Skin epidermis (tissue), 12 donors: ENCODE results near the gene HSF4.

ENCODE experiments used
- H3K27ac ChIP-seq, 21 experiments: fragments of 200-600 bp; sonication (generic) in 11 of 21; one replicate each; pipeline ENCODE4 v1.5.0; 2020; ENCODE audit warnings: mild to moderate bottlenecking in 3 of 21, inconsistent platforms in 2 of 21, moderate library complexity in 2 of 21
- H3K4me3 ChIP-seq, 7 experiments: fragments of 200-600 bp; sonication (generic) in 2 of 7; one replicate each; pipeline ENCODE4 v1.5.0; 2020; ENCODE audit warnings: inconsistent platforms in 2 of 7, mild to moderate bottlenecking in 2 of 7, moderate library complexity in 1 of 7

HSF4 gene

DNA sequence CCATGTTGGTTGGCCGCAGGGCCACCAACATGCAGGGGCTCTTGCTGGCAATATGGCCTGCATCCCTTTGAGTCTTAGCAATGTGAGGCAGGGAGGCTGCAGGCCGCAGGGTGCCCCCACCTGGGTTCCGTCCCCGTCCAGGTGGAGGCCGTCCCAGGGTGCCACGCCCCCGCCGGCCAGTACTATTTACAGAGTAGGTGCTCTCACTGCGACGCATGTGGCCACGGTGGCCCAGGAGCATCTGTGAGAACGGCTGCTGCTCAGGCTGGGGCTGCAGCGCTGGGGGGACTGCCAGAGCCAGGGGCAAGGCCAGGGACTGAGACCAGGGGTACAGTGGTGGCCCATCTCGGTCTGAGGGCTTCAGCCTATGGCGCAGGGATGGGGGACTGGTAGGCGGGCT is 15.6 kb downstream of the HSF4 start:
- Histone ChIP-seq H3K4me3 (no peak overlapping the region), H3K27ac (no peak overlapping the region)

DNA sequence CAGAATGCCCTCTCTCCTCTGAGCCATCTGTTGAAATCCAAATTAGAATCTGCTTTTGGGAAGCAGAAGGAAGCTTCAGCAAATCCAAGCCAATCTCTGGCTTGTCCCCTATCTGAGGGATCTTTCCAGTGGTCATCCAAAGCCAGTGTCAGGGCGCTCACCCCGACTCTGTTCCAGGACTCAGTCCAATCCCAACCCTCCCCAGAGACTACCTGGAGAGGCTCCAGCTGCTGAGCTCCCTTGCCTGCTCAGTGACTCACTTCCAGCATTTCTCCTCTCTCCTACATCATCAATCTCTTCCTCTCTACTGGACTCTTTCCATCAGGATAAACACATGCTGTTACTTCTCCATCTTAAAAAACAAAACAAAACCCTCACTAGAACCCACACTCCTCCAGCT is 16.8 kb downstream of the HSF4 start:
- Histone ChIP-seq H3K27ac (no peak overlapping the region), H3K4me3 (no peak overlapping the region)

DNA sequence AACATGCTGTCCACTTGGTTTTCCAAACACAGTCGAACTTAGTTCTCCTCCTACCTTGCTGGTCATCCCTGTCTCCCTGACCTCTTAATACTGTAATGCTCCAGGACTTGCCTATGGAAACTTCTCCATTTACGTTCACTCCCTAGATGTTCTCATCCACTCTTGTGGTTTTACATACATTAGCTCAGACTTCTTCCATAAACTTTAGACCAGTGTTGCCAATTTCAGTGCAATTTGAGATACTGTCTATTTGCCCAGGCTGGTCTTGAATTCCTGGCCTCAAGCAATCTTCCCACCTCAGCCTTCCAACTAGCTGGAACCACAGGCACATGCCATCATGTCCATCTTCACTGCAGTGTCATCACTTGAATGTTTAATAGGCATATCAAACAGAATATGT is 17.7 kb downstream of the HSF4 start:
- peak overlapping the region in 1 of 21 experiments; percentile 24 for H3K27ac ChIP-seq
- H3K4me3 ChIP-seq: no peak overlapping the region

DNA sequence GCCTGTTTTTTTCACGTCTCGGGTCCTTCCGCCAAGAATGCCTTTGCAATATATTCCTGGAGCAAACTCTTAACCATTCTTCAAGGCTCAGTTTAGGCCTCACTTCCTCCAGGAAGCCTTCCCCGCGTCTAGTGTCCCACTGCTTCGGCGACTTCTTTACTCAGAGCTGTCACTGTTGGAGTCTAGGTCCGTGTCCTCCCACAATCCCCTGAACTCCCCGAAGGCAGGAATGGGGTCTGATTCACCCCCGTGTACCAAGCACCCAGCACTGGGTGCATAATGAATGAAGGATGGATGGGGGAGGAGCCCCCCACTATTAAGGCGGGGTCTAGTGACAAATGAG is 18.7 kb downstream of the HSF4 start:
- H3K27ac ChIP-seq: peak overlapping the region in 18 of 21 experiments; percentile 24 to 99 (median 96)
- peak overlapping the region; percentile 64 to 81 (median 73) for H3K4me3 ChIP-seq

DNA sequence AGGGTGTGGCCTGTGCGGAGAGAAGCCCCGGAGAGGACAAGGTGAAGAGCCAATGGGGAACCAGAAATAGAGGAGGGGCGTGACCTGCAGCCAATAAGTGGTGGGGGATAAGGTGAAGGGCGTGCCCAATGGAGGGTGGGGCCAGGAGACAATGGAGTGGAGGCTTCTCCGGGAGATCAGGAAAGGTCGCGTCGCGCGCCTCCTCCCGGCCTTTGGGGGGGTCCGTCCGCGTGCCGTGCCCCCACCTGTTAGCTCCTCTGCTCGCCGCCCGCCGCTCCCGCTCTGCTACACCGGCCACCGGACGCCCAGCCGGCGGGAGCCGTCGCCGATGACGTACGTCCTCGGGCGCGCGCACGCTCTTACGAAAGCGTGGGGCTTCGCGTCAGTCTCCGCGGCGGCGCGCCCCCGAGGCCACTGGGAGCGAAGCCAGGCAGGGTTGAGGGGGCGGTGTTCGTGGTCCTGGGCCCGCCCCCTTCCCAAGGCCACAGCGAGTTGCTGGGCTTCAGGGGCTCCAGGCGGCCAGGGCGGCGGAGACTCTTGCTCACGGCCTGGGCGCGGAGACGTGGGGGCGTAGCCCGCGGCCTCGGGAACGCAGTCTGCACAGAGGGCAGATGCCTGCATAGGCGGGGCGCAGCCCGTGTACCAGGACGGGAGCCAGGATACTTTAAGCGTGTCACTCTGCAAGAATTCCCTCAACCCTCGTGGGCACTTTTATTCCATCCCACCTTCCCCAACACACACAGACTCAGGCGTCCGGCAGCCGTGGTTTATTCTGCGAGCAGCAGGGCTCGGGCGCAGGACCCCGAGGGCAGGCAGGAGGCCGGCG is 19.3 kb downstream of the HSF4 start, which contains the start of gene MATCAP1:
Gene MATCAP1 (minus strand): TSS at position 337 of the 826 bp plus-strand sequence. CDS start 3,353 bp downstream, outside the sequence.
- Histone ChIP-seq H3K4me3 (peak within 1 kb of the TSS; percentile 64 to 81 (median 73)), H3K27ac (peak within 1 kb of the TSS; percentile 58 to 99 (median 96))

DNA sequence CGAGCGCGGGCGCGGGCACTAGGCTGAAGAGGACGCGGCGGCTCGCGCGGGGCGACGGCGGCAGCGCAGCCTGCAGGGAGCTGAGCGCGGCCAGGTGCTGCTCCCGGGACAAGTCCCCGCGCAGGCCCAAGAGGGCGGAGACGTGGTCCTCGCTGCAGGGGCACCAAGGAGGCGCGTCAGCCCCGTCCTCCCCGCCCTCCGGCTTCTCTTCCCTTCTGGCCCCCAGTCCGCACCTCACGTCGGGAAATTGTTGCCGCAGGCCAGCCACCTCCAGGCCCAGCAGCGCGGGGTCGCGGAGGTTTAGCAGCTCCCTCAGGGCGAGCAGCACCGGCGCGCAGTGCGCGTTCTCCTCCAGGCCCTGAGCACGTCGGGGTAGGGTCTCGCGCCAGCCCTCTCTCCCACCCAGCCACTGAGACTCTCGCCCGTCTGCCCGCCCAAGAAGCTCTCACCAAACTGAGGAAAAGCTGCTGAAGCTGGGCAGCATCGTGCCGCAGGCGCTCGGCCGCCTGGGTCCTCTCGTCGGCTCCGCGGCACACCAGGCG is 20.0 kb downstream of the HSF4 start:
- peak overlapping the region; percentile 64 to 81 (median 73) for H3K4me3 ChIP-seq
- H3K27ac ChIP-seq: peak overlapping the region in 19 of 21 experiments; percentile 89 to 99 (median 96)

DNA sequence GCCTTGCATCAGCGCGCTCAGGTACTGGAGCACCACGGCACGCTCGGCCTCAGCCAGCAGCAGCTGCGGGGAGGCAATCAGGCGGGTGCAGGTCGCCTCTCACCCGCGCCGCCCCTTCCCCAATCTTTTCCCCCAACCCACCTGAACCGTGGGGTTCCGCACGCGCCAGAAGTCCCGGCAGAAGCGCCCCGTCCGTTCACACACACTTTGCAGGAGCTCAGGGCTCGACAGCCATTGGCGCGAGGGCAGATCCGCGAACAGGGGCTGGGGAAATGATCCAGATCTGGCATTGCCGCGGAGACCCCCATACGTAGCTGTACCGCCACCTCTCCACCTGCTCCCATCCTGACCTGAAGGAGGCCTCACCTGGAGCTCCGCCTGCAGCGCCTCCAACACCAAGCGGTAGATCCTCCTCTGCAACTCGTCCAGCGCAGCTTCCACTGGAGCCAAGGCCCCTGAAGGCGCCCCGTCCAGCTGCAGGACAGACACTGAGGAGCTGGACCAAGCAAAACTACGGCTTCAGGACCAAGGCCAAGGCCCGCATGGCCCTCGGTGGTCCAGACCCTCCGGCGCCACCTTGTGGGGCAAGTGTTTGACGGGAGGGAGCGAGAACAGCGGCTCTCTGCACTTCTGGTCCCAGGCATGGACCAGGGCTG is 20.6 kb downstream of the HSF4 start:
- peak overlapping the region in 1 of 21 experiments; percentile 97 for H3K27ac ChIP-seq

DNA sequence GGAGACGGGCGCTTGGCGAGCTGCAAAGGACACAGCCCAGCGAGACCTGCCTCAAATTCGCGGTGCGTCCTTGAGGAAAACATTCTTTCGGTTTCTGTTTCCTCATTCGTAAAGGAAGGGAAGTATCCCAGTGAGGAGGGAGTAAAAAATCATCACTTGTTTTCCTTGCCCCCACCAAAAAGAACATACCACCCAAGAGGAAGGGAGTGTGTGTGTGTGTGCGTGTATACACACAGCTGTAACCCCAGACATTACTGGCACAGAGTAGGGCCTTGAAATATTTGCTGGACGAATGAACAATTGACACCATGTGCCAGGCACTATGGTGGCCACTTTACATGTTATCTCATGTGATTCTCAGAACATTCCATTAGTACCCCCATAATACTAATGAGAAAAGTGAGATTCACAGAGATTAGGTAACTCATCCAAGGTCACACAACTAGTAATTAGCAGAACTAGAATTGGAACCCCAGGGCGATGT is 21.1 kb downstream of the HSF4 start:
- peak overlapping the region in 2 of 7 experiments; percentile 64 to 73 for H3K4me3 ChIP-seq
- H3K27ac ChIP-seq: no peak overlapping the region

More for the DNA sequence above, 20.6 kb downstream of the HSF4 start:
- H3K4me3 ChIP-seq: peak overlapping the region in 6 of 7 experiments; percentile 64 to 81 (median 72)

DNA sequence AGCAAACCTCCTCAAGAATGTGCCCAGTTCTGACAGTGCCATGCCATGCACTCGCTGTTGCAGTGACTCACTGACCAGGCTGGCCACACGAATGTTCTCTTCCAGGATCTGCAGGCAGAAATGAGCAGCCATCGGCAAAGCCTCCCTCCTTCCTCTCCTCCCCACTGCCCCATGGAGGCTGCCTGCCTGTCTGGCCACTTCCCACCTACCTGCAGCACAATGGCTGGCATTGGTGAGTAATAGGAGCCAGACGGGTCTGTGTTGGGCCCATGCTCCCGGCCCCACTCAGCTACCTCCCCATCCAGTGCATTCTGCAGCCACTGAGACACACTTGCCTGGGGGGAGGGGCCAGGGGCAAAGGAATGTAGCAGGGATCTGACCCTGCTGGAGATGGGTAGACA is 22.0 kb downstream of the HSF4 start:
- no peak overlapping the region for H3K4me3 ChIP-seq
- no peak overlapping the region for H3K27ac ChIP-seq

DNA sequence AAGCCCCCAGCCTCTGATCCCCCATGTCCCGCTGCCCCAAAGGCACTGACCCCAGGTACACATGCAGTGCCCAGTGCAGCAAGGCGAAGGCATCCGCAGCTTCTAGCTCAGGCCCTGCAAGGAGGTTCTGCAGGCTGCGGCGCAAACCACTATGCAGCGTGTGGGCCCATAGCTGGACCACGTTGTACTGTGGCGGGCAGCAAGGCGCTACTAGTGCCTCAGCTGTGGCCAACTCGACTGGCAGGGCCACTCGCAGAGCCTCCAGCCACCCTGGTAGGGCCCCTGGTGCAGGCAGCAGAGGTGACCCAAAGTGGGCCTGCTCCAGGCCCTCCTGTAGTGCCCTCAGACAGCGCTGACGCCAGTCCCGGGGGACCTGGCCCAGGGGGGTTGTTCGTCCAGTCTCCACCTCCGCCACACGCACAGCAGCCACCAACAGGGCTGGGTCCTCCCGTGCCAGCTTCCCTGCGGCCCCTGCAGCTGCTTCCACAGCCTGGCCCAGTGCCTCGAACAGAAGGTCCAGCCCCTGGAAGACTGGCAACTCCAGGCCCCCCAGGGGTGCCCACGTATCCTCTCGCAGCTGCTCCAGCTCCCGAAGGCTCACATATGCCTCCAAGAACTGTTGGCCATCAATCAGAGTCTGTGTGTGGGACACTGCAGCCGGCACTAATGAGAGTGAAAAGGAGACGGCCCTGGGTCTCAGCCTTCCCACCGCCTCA is 22.8 kb downstream of the HSF4 start:
- H3K27ac ChIP-seq: no peak overlapping the region

DNA sequence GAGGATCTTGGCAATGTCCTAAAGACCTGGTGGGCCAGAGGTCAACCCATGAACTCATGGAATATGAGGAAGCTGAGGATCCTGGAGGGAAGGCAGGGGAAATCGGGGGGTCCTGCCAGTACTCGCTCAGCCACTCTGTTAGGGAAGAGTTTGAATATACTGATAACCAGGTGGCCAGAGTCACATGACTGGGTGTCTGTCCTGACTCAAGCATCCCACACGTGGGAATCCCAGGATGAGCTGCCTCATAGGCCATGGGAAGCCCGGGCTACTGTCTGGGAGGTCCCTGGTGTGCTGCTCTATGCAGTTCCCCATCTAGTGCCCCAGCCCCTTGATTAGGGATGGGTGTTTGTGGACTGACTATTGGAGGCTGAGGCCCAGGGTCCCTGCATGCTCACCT is 23.8 kb downstream of the HSF4 start:
- Histone ChIP-seq H3K27ac (no peak overlapping the region), H3K4me3 (no peak overlapping the region)

More for the DNA sequence above, 22.8 kb downstream of the HSF4 start:
- H3K4me3 ChIP-seq: no peak overlapping the region

DNA sequence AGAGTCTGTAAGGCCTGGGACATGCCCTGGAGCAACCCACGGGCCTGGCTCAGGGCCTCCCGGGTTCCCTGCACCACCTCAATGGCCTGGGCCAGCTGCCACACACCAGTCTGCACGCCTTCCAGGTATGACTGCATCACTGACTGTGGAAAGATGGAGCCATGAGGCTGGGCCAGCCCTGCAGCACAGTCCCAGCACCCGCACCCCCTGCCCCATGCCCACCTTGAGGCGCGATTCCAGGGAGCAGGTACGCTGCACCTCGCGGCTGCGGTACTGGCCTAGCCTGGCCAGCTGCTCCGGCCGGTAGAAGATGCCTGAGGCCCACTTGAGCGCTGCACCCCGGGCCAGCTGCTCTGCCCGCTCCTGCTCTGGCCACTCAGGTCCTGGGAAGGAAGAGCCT is 24.3 kb downstream of the HSF4 start:
- no peak overlapping the region for H3K27ac ChIP-seq
- H3K4me3 ChIP-seq: no peak overlapping the region

DNA sequence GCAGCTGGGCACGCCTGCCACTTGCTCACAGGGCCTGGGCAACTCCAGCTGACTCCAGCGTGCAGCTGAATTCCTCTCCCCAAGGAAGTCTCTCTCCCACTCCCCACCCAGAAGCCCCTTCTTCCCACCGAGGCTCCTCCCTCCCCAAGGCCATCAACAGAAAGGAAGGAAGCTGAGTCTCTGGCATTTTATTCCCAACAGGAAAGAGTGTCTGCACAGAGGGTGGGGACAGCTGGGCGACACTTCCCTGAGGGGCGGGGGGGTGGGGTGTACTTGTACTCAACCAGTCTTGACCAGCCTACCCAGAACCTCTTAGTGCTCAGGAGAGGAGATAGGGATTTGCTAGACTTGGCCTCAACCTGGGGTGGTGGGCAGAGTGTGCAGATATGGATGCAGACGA is 25.5 kb downstream of the HSF4 start, which contains the start of gene EXOC3L1:
Gene EXOC3L1 (minus strand): TSS at position 96 of the 400 bp plus-strand sequence. CDS start 460 bp downstream, outside the sequence.
- H3K4me3 ChIP-seq: no peak within 1 kb of the TSS
- H3K27ac ChIP-seq: peak within 1 kb of the TSS in 1 of 21 experiments; percentile 58

DNA sequence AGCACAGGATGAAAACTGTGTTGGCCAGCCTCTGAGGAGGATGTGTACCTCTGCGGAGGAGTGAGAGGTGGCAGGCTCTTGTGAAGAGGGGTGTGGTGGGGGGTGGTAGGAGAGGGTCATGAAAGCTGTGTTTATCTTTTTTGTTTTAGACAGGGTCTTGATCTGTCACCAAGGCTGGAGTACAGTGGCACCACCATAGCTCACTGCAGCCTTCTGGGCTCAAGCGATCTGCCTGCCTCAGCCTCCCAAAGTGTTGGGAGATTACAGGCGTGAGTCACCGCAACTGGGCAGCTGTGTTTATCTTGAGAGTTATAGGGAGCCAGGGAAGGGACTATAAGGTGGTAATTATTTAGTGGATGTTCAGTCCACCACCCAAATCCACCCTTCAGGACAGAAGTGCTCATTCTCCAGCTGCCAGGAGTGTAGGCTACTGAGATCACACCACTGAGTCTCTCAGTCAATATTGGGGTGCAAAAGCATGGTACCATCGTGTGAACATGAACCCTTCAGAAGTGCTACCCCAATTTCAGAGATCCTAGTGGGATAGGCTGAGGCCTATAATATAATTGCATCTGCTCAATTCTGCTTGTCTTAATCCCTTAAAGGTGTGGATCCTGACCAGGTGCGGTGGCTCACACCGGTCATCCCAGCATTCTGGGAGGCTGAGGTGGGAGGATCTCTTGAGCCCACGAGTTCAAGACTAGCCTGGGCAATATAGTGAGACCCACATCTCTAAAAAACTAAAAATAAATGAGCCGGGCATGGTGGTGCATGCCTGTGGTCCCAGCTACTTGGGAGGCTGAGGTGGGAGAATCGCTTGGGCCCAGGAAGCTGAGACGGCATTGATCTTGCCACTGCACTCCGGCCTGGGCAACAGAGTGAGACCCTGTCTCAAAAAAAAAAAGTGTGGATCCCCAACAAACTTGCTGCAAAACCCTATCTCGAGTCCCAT is 26.2 kb downstream of the HSF4 start:
- no peak overlapping the region for H3K4me3 ChIP-seq
- no peak overlapping the region for H3K27ac ChIP-seq

DNA sequence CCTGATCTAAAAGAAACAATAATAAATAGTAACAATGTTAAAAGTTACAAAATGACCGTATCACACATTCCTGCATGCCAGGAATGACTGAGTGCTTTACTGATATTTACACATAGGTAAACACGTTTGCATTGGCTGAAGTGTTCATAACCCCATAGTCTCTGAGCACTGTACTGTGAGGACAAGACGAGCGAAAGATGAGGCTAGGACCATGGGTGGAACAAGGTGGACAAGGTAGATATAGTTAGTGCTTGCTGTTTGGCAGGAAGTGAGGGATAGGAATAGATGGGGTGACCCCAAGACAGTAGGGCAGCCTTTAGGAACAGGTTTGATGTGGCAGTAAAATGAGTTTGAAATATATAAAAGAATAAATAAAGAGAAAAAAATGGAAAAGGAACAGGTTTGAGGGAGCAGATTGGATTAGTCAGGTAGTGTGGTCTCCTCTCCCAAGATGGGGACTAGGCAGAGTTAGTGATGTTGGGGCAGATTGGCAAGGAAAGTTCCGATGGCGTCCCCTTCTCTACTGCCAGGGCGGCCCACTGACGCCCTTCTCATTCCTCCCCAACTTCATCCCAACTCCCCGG is 27.0 kb downstream of the HSF4 start:
- Histone ChIP-seq H3K4me3 (peak overlapping the region in 6 of 7 experiments; percentile 61 to 100 (median 95)), H3K27ac (peak overlapping the region in 5 of 21 experiments; percentile 88 to 97 (median 95))

DNA sequence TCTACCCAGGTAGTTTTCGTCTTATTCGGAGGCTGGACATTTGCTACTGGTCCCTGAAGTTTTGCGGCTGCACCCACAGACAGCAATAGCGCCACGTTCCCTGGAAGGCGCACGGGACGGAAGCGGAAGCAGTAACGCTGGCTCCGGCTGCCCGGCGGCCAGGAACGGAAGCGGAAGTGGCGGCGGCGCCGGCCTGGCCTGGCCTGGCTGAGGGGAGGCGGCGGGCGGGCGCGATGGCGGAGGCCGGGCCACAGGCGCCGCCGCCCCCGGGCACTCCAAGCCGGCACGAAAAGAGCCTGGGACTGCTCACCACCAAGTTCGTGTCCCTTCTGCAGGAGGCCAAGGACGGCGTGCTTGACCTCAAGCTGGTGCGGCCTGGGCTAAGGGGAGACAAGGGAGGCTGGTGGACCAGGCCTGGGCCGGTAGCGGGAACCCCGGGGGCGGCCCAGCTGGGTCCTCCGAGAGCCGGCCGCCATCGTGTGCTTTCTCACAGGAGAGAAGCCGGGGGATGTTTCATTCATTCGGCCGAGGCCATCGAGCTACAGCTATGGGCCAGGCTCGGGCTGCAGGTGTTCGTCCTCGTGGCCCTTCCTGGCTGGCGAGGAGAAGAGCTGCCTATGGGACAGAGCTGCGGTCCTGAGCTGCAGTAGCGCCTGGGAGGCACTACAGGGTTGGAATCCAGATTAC is 27.6 kb downstream of the HSF4 start, which contains the start of gene E2F4:
Gene E2F4 (plus strand): TSS at position 161 of the 687 bp plus-strand sequence. CDS start 73 bp downstream, at position 234.
- Histone ChIP-seq H3K4me3 (peak within 1 kb of the TSS; percentile 61 to 100 (median 95)), H3K27ac (peak within 1 kb of the TSS; percentile 69 to 97 (median 90))

DNA sequence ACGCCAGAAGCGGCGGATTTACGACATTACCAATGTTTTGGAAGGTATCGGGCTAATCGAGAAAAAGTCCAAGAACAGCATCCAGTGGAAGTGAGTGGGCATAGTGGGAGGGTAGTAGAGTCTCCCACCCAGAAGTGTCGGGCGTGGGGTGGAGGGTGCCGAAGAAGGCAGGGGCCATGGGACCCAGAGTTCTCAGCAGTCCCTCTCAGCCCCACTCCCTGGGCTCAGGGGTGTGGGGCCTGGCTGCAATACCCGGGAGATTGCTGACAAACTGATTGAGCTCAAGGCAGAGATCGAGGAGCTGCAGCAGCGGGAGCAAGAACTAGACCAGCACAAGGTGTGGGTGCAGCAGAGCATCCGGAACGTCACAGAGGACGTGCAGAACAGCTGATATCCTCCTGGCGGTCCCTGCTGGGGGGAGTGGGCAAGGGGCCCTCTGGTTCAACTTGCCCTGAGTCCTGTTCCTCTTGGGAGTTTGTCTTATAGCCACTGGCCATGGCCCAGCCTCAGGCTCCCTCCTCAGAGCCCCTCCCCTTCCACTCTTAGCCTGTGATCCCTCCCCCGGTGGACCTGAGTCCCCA is 28.3 kb downstream of the HSF4 start:
- H3K4me3 ChIP-seq: peak overlapping the region; percentile 61 to 100 (median 95)
- H3K27ac ChIP-seq: peak overlapping the region in 20 of 21 experiments; percentile 78 to 97 (median 90)
